GM12875 (cell line): ENCODE data around the gene HSPG2.
"Not testable (repeated sequence)": the region's sequence is repeated elsewhere in the genome, so short reads cannot be mapped to it uniquely, and the experiment has no call there.

ENCODE experiments used
- H3K4me3 ChIP-seq: one replicate; pipeline ENCODE4 v1.5.1; 2011; ENCODE audit warnings: low read depth, low read length, control low read depth
- TF ChIP-seq, protein P1 (sequence below): IDR thresholded peaks from 2 replicates; pipeline ENCODE4 v1.5.1; 2011; ENCODE audit warnings: low read depth, mild to moderate bottlenecking, control low read depth, inconsistent platforms, low read length, moderate library complexity, borderline replicate concordance; ENCODE audit not compliant: insufficient read depth

HSPG2 gene

DNA sequence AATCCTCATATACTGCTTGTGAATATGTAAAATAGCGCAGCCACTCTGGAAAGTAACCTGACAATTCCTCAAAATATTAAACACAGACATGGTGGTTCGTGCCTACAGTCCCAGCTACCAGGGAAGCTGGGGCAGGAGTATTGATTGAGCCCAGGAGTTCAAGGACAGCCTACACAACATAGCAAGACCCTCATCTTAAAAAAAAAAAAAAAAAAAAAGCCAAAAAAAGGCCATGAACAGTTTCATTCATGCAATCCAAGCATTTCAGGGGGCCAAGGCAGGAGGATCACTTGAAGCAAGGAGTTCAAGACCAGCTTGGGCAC, 158.7 kb downstream of the HSPG2 start:
- H3K4me3 ChIP-seq, result no peak overlapping the region
- TF ChIP-seq, protein P1, sequence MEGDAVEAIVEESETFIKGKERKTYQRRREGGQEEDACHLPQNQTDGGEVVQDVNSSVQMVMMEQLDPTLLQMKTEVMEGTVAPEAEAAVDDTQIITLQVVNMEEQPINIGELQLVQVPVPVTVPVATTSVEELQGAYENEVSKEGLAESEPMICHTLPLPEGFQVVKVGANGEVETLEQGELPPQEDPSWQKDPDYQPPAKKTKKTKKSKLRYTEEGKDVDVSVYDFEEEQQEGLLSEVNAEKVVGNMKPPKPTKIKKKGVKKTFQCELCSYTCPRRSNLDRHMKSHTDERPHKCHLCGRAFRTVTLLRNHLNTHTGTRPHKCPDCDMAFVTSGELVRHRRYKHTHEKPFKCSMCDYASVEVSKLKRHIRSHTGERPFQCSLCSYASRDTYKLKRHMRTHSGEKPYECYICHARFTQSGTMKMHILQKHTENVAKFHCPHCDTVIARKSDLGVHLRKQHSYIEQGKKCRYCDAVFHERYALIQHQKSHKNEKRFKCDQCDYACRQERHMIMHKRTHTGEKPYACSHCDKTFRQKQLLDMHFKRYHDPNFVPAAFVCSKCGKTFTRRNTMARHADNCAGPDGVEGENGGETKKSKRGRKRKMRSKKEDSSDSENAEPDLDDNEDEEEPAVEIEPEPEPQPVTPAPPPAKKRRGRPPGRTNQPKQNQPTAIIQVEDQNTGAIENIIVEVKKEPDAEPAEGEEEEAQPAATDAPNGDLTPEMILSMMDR, result no peak

DNA sequence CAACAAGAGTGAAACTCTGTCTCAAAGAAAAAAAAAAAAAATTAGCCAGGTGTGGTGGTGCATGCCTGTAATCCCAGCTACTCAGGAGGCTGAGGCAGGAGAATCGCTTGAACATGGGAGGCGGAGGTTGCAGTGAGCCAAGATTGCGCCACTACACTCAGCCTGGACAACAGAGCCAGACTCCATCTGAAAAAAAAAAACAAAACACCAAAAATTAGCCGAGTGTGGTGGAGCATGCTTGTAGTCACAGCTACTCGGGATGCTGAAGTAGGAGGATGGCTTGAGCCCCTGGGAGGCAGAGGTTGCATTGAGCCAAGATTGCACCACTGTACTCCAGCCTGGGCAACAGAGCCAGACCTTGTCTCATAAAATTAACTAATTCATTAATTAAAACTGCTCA, 160.2 kb downstream of the HSPG2 start:
- H3K4me3 ChIP-seq, result not testable (repeated sequence)

DNA sequence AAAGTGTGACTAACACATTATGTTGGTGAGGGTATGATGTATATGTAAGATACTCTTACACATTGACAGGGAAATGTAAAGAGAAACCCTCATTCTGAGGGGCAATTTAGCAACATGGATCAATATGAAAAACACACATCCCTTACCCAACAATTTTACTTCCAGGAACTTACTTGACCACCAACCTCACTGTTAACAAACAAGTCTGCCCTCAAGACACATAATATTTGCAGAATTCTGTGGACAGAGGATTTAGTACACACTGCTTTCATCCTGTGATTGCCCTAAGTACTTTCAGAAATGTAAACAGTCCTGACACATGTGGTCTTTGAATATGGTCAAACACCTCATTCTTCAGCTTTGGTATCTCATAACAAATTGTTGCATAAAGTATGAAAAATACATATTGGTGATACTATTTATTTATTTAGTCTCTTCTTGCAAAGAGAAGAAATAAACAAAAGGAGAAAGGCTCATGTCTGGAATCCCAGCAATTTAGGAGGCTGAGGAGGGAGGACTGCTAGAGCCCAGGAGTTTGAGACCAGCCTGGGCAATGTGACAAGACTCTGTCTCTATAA, 161.0 kb downstream of the HSPG2 start:
- TF ChIP-seq, protein P1, result no peak
- no peak overlapping the region for H3K4me3 ChIP-seq

DNA sequence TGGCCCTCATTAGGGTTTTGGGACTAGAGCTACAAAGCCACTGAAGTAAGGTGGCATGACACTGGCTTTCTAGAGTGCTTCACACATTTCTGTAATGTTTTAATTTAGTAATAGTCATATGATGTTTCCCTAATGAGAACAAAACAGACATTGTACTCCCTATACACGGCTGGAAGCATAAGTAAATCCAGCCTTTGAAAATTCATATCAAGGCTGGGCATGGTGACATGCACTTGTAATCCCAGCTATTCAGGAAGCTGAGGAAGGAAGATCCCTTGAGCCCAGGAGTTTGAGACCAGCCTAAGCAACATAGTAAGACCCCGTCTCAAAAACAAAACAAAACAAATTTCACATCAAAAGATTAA, 161.6 kb downstream of the HSPG2 start:
- H3K4me3 ChIP-seq, result no peak overlapping the region
- TF ChIP-seq, protein P1, result no peak

DNA sequence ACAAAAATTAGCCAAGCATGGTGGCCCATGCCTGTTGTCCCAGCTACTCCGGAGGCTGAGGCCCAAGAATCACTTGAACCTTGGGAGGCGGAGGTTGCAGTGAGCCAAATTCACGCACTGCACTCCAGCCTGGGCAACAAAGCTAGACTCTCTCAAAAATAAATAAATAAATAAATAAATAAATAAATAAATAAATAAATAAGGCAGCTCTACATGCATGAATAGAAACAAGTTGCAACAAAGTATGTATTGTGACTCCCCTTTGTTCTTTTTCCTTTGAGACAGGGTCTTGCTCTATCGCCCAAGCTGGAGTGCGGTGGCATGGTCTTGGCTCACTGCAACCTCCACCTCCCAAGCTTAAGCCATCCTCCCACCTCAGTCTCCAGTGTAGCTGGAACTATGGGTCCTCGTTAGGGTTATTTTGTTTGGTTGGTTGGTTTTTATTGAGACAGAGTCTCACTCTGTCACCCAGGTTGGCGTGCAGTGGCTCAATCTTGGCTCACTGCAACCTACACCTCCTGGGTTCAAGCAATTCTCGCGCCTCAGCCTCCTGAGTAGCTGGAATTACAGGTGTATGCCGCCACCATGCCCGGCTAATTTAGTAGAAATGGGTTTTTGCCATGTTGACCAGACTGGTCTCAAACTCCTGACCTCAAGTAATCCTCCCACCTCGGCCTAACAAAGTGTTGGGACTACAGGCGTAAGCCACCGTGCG, 162.1 kb downstream of the HSPG2 start:
- no peak overlapping the region for H3K4me3 ChIP-seq
- TF ChIP-seq, protein P1, result no peak

DNA sequence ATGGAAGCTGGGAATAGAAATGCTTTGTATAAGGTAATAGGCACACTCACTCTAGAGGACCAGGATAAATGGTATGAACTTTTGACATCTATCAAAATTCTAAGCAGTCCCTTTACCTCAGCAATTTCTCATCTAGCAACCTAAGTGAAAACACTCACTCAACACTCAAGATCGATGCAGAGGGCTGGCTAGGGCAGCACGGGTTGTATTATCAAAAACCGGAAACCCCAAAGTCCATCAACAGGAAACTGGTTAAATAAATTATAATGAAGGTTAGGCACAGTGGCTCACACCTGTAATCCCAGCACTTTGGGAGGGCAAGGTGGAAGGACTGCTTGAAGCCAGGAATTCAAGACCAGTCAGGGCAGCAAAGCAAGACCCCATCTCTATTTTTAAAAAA, 163.5 kb downstream of the HSPG2 start:
- no peak overlapping the region for H3K4me3 ChIP-seq

More for the DNA sequence above, 163.5 kb downstream of the HSPG2 start:
- TF ChIP-seq, protein P1, result no peak
